Fibroblast of lung (primary cell): ENCODE measurements around the gene PALLD. TPM values are rescaled to one million over a fixed set of nuclear protein-coding genes. Genes with fewer than 3 reads are reported as not detected.

Experiments used
- DNase-seq, 2 donors: peaks; one replicate each; pipeline versions ENCODE4 v3.0.0 to v3.0.0-alpha.2; 2010; ENCODE audit warnings: low read depth in 2 of 2
- H2AFZ ChIP-seq: 2 replicates; pipeline ENCODE4 v1.5.1; 2012; ENCODE audit warnings: low read length, control low read depth, inconsistent platforms
- H3K27ac ChIP-seq: 2 replicates; pipeline ENCODE4 v1.5.1; 2011; ENCODE audit warnings: low read length, control low read depth; ENCODE audit not compliant: insufficient read depth
- H3K27me3 ChIP-seq: 2 replicates; pipeline ENCODE4 v1.5.1; 2011; ENCODE audit warnings: mild to moderate bottlenecking, low read length; ENCODE audit not compliant: control insufficient read depth, insufficient read depth
- H3K36me3 ChIP-seq: 2 replicates; pipeline ENCODE4 v1.5.1; 2011; ENCODE audit warnings: low read length; ENCODE audit not compliant: control insufficient read depth, insufficient read depth
- H3K4me1 ChIP-seq: 2 replicates; pipeline ENCODE4 v1.5.1; 2011; ENCODE audit warnings: low read length; ENCODE audit not compliant: control insufficient read depth, insufficient read depth; ENCODE audit errors: extremely low read depth
- H3K4me2 ChIP-seq: 2 replicates; pipeline ENCODE4 v1.5.1; 2011; ENCODE audit warnings: low read length, control low read depth; ENCODE audit not compliant: insufficient read depth; ENCODE audit errors: extremely low read depth
- H3K4me3 ChIP-seq, 4 experiments: fragments of 200-600 bp in 1 of 4; sonication (generic) in 1 of 4; replicated peaks in 1 of 4; 2 replicates each; pipeline ENCODE4 v1.5.1; 2011 to 2016; ENCODE audit warnings: low read length in 4 of 4, low read depth in 3 of 4, mild to moderate bottlenecking in 3 of 4, control low read depth in 2 of 4, inconsistent platforms in 1 of 4, mixed read lengths in 1 of 4; ENCODE audit not compliant: insufficient read depth in 1 of 4; ENCODE audit errors: control extremely low read depth in 1 of 4
- H3K79me2 ChIP-seq: 2 replicates; pipeline ENCODE4 v1.5.1; 2012; ENCODE audit warnings: mild to moderate bottlenecking, low read length, inconsistent platforms; ENCODE audit not compliant: control insufficient read depth, insufficient read depth
- H3K9ac ChIP-seq: 2 replicates; pipeline ENCODE4 v1.5.1; 2011; ENCODE audit warnings: mild to moderate bottlenecking, low read length, control low read depth; ENCODE audit not compliant: insufficient read depth
- H3K9me3 ChIP-seq: 2 replicates; pipeline ENCODE4 v1.5.1; 2012; ENCODE audit warnings: low read depth, low read length; ENCODE audit not compliant: control insufficient read depth, insufficient read depth
- H4K20me1 ChIP-seq: 2 replicates; pipeline ENCODE4 v1.5.1; 2011; ENCODE audit warnings: low read length; ENCODE audit not compliant: control insufficient read depth, insufficient read depth; ENCODE audit errors: extremely low read depth
- EZH2 ChIP-seq: IDR thresholded peaks from 2 replicates; pipeline ENCODE4 v1.5.1; 2012; ENCODE audit warnings: low read length, control low read depth, mild to moderate bottlenecking; ENCODE audit errors: missing control alignments
- polyA plus RNA-seq, 2 donors: library from polyadenylated mRNA; depleted of rRNA in 1 of 2; stranded (reverse) in 1 of 2; unstranded in 1 of 2; fragments of >200 nt; gene quantifications; 2 replicates each; pipeline ENCODE4 v1.2.1, GENCODE V29; 2011 to 2012; ENCODE audit warnings: missing spikeins in 1 of 2
- total RNA-seq: library from RNA; depleted of rRNA; stranded (reverse); fragments of >200 nt; gene quantifications from 2 replicates; pipeline ENCODE4 v1.2.1, GENCODE V29; 2014
- TF ChIP-seq, protein P1 (sequence below), 2 donors: IDR thresholded peaks in 1 of 2; conservative IDR thresholded peaks in 1 of 2; 1 replicate in 1 of 2; 2 replicates in 1 of 2; pipeline ENCODE4 v1.5.1; 2011 to 2012; ENCODE audit warnings: low read length in 2 of 2, control low read depth in 1 of 2, inconsistent platforms in 1 of 2, low read depth in 1 of 2, mild to moderate bottlenecking in 1 of 2

PALLD gene
- total and polyA plus RNA-seq, 2 donors (not counting 1 experiment from before 2014, with no cell fraction given): 200 to 205 TPM

DNA sequence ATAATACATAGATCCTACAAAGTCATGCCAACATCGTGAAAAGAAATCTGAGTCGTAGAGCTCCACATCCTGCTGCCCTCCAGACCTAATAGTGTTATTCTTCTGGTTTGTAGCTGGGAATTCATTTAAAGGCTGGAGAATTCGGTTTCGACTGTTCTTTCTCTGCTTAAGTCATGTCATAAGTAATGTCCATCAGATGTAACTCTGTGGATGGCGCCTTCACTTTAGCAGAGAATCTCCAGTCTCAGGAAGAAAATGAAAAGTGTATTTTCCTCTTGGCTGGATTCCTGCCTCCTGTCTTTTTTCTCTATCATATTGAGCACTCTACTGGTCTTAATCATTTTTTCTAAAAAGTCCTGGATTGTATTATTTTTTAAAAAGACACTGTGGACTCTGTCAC, 117.0 kb downstream of the PALLD start:
- no peak for DNase-seq
- Histone ChIP-seq H3K4me1 (peaks cover 10% of the 10 kb centered on the region), H2AFZ (no peak overlapping the region), H3K4me2 (no peak overlapping the region), H3K36me3 (no peaks in the 10 kb centered on the region), H3K4me3 (no peak overlapping the region), H3K9ac (no peak overlapping the region), H3K9me3 (no peaks in the 10 kb centered on the region), H4K20me1 (no peaks in the 10 kb centered on the region), H3K27me3 (no peaks in the 10 kb centered on the region), H3K27ac (no peak overlapping the region), H3K79me2 (no peaks in the 10 kb centered on the region)
- TF ChIP-seq EZH2: no peak
- TF ChIP-seq, protein P1, sequence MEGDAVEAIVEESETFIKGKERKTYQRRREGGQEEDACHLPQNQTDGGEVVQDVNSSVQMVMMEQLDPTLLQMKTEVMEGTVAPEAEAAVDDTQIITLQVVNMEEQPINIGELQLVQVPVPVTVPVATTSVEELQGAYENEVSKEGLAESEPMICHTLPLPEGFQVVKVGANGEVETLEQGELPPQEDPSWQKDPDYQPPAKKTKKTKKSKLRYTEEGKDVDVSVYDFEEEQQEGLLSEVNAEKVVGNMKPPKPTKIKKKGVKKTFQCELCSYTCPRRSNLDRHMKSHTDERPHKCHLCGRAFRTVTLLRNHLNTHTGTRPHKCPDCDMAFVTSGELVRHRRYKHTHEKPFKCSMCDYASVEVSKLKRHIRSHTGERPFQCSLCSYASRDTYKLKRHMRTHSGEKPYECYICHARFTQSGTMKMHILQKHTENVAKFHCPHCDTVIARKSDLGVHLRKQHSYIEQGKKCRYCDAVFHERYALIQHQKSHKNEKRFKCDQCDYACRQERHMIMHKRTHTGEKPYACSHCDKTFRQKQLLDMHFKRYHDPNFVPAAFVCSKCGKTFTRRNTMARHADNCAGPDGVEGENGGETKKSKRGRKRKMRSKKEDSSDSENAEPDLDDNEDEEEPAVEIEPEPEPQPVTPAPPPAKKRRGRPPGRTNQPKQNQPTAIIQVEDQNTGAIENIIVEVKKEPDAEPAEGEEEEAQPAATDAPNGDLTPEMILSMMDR (conservative IDR thresholded peaks at IDR 0.05 in 1 of 2, IDR thresholded peaks at IDR 0.05 in 1 of 2; ENCODE audit: low read depth in 1 of 2, low read length in 2 of 2): no peak

DNA sequence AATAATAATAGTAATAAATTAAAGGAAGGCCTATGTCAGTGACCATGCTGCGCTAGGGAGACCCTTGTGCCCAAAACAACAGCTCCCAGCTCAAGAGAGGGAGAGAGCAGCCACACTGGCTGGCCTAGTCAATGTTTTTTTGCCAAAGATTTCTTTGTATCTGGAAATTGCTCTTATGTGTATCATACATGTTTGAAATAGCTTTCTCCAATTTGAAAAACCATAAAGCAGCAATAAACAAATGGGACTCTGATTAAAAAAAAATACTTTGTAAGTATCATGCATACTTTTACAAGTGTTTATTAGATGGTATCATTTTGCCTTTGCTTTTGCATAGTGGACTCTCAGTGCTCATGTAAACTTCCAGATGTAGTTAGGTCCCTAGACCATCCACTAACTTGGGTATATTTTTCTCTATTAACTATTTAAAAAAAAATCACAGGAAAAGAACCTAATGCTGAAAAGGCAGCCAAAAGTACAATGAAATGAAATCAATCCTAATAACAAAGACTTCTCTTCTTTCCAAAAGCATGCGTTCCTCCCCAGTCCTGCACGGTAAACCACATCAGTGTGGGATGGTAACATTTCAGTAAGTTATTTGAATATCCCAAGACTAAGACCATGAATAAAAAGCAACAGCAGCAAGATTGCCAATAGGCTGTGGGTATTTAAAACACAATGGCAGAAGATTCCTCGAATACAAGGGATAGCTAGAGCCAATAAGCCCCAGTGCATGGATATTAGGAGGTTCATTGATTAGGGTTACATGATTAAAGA, 117.6 kb downstream of the PALLD start:
- Histone ChIP-seq H3K9ac (no peak overlapping the region), H3K27ac (no peak overlapping the region), H3K9me3 (no peaks in the 10 kb centered on the region), H3K4me2 (no peak overlapping the region), H3K4me1 (peaks cover 10% of the 10 kb centered on the region), H3K4me3 (no peak overlapping the region), H3K27me3 (no peaks in the 10 kb centered on the region), H4K20me1 (no peaks in the 10 kb centered on the region), H2AFZ (no peak overlapping the region), H3K79me2 (no peaks in the 10 kb centered on the region), H3K36me3 (no peaks in the 10 kb centered on the region)
- TF ChIP-seq, protein P1 (conservative IDR thresholded peaks at IDR 0.05 in 1 of 2, IDR thresholded peaks at IDR 0.05 in 1 of 2; ENCODE audit: low read depth in 1 of 2, low read length in 2 of 2): no peak
- TF ChIP-seq EZH2: no peak
- peak in 1 of 2 donors; percentile 66 for DNase-seq

DNA sequence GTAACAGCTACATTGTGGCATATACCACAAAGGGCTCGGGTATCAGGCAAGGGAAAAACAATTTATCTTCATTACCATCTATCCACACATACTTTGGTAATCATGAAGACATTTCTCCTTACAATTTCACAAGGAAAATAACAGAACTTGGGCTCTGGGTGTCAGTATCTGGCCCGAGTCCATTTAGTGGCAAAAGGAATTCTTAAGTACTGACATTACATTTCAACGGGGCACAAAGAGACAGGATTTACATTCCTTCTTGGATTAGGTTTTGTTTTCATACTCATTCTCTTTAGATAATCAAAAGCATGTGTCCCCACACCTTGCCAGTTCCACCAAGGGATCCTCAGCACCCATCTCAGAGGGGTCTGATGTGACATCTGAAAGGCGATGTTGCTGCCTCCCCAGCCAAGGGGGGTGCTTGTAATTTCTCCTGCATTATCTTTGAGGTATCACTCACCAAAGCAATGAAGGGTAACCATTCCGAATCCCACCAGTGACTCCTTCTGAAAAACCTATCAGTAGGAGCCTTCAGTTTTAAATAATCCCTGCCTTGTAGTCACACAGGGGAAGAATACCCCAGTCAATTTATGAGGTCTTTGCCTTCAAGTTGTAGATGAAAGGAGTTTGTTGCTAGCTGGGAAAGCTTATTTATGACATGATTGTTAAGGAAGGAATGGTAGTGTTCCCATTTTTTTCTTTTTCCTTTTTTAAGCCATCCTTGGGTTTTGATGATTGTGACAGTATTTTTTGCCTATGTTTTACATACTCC, 118.6 kb downstream of the PALLD start:
- Histone ChIP-seq H3K4me3 (no peak overlapping the region), H3K27ac (no peak overlapping the region), H3K9me3 (no peaks in the 10 kb centered on the region), H2AFZ (no peak overlapping the region), H4K20me1 (no peaks in the 10 kb centered on the region), H3K79me2 (no peaks in the 10 kb centered on the region), H3K36me3 (no peaks in the 10 kb centered on the region), H3K27me3 (no peaks in the 10 kb centered on the region), H3K9ac (no peak overlapping the region), H3K4me1 (peaks cover 10% of the 10 kb centered on the region), H3K4me2 (peak overlapping the region; percentile 48)
- TF ChIP-seq, protein P1 (conservative IDR thresholded peaks at IDR 0.05 in 1 of 2, IDR thresholded peaks at IDR 0.05 in 1 of 2; ENCODE audit: low read depth in 1 of 2, low read length in 2 of 2): no peak
- no peak for TF ChIP-seq EZH2
- peak; percentile 49 to 94 for DNase-seq
